HT-29 (cell line): Measurements from ENCODE around the gene USP48. TPM values are rescaled to one million over a fixed set of nuclear protein-coding genes. Genes with fewer than 3 reads are reported as not detected.
"Not testable (repeated sequence)": the region's sequence is repeated elsewhere in the genome, so short reads cannot be mapped to it uniquely, and the experiment has no call there.

ENCODE experiments used
- DNase-seq: peaks from one replicate; pipeline ENCODE4 v3.0.0-alpha.2; 2015; ENCODE audit warnings: low spot score
- total RNA-seq: library from RNA; depleted of rRNA; stranded (reverse); fragments of >200 nt; shearing (Covaris generic); gene quantifications from 2 replicates; pipeline ENCODE4 v1.2.3, GENCODE V29; 2014; rRNA removed

USP48 gene
- total RNA-seq, 1 experiment from 2014 or later, result 19.5 TPM

- DNase-seq, result peak; percentile 89
Measured at GRCh38 chr1:21638531-21639341, 144.2 kb downstream of the USP48 start.

DNA sequence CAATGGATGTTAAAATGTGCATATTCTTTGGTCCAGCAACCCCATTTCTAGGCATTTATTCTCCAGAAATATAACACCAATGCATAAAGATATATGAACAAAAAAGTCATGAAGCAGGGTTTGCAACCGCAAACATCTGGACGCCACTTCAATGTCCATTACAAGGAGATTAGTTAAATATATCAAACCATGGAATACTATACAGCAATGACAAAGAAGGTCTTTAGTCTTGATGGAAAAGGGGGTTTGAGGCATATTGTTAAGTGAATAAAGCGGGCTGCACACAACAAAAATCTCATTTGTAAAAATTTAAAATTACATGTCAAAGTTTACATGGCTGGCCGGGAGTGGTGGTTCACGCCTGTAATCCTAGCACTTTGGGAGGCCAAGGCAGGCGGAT is 145.4 kb downstream of the USP48 start:
- DNase-seq, result no peak

DNA sequence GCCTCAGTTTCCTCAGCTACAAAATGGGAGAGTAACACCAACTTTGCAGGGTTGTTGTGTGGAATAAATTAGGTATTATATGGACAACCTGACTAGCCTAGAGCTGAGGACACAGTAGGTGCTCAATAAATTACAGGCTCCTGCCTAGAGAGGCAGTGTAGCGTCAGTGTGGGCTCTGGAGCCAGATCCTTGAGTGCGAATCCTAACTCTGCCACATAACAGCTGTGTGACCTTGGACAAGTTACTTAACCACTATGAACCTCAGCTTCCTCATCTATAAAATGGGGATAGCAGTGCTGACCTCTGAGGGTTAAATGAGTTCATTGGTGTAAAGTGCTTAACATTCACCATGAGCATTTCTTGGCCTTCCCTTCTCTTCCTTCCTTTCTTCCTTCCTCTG is 146.9 kb downstream of the USP48 start:
- DNase-seq, result no peak

DNA sequence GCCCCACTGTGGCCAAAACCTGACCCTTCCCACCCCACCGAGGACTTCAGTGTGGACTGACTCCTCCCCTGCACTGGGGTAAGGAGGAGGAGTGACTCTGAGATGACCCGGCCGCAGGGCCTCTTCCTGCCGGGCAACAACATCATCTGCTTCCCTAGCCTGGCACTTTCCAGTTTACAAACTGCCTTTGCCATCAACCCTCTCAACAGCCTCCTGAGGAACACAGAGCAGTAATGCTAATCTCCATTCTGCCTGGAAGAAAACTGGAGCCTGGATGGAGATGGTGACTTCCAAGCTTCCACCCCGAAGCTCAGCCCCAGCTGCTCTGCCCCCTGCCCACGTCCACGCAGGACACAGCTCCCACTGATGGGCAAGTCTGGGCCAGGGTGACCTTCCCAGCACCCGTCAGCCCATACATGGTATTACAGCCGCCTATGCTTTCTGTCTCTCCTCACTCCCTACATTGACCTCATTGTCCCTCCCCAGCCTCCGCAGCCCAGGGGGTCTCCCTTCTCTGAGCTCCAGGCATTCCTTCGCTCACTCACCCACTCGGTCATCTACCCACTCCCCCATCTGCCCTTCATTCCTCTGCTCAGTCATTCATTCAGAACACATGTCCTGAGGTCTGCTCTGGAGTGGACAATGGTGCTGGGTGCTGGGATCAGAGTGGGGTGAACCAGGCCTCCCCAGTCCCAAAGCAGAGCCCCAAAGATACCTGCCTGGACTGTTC is 148.0 kb downstream of the USP48 start:
- no peak for DNase-seq

GRCh38 chr1:21633992-21634805 is 148.8 kb downstream of the USP48 start:
- DNase-seq, result peak; percentile 85

- DNase-seq, result no peak
Measured at GRCh38 chr1:21633141-21633755, 149.7 kb downstream of the USP48 start.

DNA sequence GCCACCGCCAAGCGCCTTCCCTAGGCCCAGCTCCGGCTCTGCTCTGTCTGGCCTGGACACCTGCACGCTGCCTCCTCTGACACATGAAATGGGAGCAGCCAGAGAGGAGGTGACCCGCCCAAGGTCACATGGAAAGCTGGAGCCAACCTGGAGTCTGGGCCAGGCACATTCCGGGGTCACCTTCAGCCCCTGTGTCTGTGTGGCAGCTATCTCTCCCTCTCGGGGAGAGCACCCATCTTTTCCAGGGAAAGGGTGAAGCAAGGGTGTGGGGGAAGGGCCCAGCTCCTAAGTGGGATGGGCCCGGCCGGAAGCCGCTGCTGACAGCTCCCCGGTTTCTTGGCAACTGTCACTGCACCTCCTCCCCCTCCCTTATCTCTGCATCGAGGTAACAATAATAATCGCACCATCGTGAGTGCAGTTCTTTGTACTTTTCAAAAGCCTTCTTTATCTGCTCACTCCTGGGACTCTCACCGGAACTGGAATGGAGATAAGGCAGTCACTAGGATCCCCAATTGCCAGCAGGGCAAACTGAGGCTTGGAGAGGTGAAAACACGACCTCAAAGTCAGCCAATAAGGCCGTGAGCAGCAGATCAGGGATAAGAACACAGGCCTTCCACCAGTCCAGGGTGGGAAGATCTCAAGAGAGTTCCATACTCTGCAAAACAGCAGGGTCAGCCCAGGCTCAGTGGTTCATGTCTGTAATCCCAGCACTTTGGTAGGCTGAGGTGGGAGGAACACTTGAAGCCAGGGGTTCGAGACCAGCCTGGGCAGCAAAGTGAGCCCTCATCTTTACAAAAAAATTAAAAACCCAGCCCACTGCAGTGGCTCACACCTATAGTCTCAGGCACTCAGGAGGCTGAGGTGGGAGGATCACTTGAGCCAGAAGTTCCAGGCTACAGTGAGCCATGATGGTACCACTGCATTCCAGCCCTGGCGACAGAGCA is 150.7 kb downstream of the USP48 start:
- DNase-seq, result peak; percentile 83

- DNase-seq, result not testable (repeated sequence)
Measured at GRCh38 chr1:21631590-21631943, 151.4 kb downstream of the USP48 start.

GRCh38 chr1:21630571-21631343 is 152.2 kb downstream of the USP48 start:
- no peak for DNase-seq

DNA sequence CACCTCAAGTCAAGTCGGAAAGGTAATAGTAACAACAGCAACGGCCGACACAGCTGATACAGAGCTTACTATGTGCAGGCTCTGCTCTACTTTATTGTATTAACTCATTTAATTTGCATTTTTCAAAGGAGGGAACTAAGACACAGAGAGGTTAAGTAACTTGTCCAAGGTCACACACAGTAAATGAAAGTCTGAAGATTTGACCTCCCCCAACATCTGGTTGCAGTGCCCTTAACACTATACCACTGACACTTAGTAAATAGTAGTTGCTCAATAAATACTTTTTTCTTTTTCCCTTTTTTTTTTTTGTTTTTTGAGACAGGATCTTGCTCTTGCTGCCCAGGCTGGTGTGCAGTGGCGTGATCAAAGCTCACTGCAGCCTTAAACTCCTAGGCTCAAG is 153.0 kb downstream of the USP48 start:
- no peak for DNase-seq

GRCh38 chr1:21628798-21629393 is 154.1 kb downstream of the USP48 start:
- no peak for DNase-seq

Other genes starting within 250 kb of the USP48 start
- gene RAP1GAP, start 113.8 kb downstream of the USP48 start, total RNA-seq, result 56.9 and 69.0 TPM in 2 replicates
- gene LDLRAD2, start 29.1 kb upstream of the USP48 start, total RNA-seq, result 0.16 and 0.56 TPM in 2 replicates
- 163 and 235 TPM in 2 replicates for gene HSPG2, start 154.2 kb upstream of the USP48 start, total RNA-seq
- 0.81 TPM in 1 of 2 replicates, not detected in the other for gene CELA3B, start 193.9 kb upstream of the USP48 start, total RNA-seq
- 0.13 TPM in 1 of 2 replicates, not detected in the other for gene CELA3A, start 218.5 kb upstream of the USP48 start, total RNA-seq